Transverse colon (tissue), 3 donors: Measurements from ENCODE around the gene IL16.

Experiments used
- CTCF ChIP-seq, 5 experiments: fragments of 200-600 bp in 3 of 5; fragments of 450-650 bp in 2 of 5; sonication (generic) in 3 of 5; IDR thresholded peaks; 1 replicate in 2 of 5; 2 replicates in 3 of 5; pipeline ENCODE4 v1.5.1; 2016 to 2017; ENCODE audit warnings: antibody characterized with exemption in 5 of 5, inconsistent platforms in 3 of 5, mild to moderate bottlenecking in 2 of 5, moderate library complexity in 1 of 5
- EP300 ChIP-seq: sonication (generic); formaldehyde crosslinking; IDR thresholded peaks from one replicate; pipeline ENCODE4 v1.6.1; 2017; ENCODE audit warnings: antibody characterized with exemption, low read depth

GRCh38 chr15:81332326-81332725, 135.6 kb downstream of the IL16 start:
- TF ChIP-seq CTCF (IDR thresholded peaks at IDR 0.05) (no peak), EP300 (no peak)
